PC-3 (cell line): ENCODE data around the gene FMNL2. TPM values are rescaled to one million over a fixed set of nuclear protein-coding genes. Genes with fewer than 3 reads are reported as not detected.

ENCODE experiments used
- ATAC-seq: fragments of 200-7000 bp; cut with Tn5 transposase; 2 replicates; pipeline ENCODE4 v1.9.1; 2020; ENCODE audit warnings: mild to moderate bottlenecking, moderate library complexity
- BruUV-seq: library from RNA; stranded (reverse); fragments of 400-500 nt; replicated peaks from 2 replicates; lab custom pipeline; 2021; lab: Mats Ljungman, UMichigan
- CTCF ChIA-PET: fragments of 300-600 bp; sonication (Branson Sonifier 250); formaldehyde crosslinking; loops from one replicate; lab custom pipeline; 2022; ENCODE audit warnings: antibody characterized with exemption; lab: Charles Lee
- POLR2A ChIA-PET: fragments of 300-600 bp; sonication (Branson Sonifier 250); formaldehyde crosslinking; loops from one replicate; lab custom pipeline; 2022; ENCODE audit warnings: antibody characterized with exemption; ENCODE audit not compliant: unreplicated experiment; lab: Charles Lee
- DNase-seq: peaks from one replicate; pipeline ENCODE4 v3.0.0-alpha.2; 2015
- H2AFZ ChIP-seq: fragments of 300-600 bp; sonication (generic); 2 replicates; pipeline ENCODE4 v1.6.0; 2016; ENCODE audit warnings: antibody characterized with exemption, low read length
- H3F3A ChIP-seq: fragments of 300-600 bp; sonication (generic); one replicate; pipeline ENCODE4 v1.6.0; 2017; ENCODE audit warnings: antibody characterized with exemption, low read length, control low read depth, mild to moderate bottlenecking; ENCODE audit not compliant: unreplicated experiment
- H3K27ac ChIP-seq: fragments of 300-600 bp; sonication (generic); 2 replicates; pipeline ENCODE4 v1.5.1; 2016; ENCODE audit warnings: mild to moderate bottlenecking, low read length
- H3K27me3 ChIP-seq: fragments of 300-600 bp; sonication (generic); 2 replicates; pipeline ENCODE4 v1.6.1; 2016; ENCODE audit warnings: low read length, mixed read lengths
- H3K36me3 ChIP-seq: fragments of 300-600 bp; sonication (generic); 2 replicates; pipeline ENCODE4 v1.6.1; 2016; ENCODE audit warnings: low read depth, mixed run types, low read length, mixed read lengths
- H3K4me1 ChIP-seq: fragments of 300-600 bp; sonication (generic); 2 replicates; pipeline ENCODE4 v1.5.1; 2016; ENCODE audit warnings: low read length; ENCODE audit not compliant: insufficient read depth
- H3K4me2 ChIP-seq: fragments of 300-600 bp; sonication (generic); 2 replicates; pipeline ENCODE4 v1.6.0; 2016; ENCODE audit warnings: low read length
- H3K4me3 ChIP-seq: fragments of 300-600 bp; sonication (generic); 2 replicates; pipeline ENCODE4 v1.5.1; 2016; ENCODE audit warnings: mild to moderate bottlenecking, low read length, mixed read lengths
- H3K79me2 ChIP-seq: fragments of 300-600 bp; sonication (generic); 2 replicates; pipeline ENCODE4 v1.6.1; 2017; ENCODE audit warnings: low read length, mixed read lengths
- H3K9ac ChIP-seq: fragments of 300-600 bp; sonication (generic); 2 replicates; pipeline ENCODE4 v1.6.0; 2016; ENCODE audit warnings: mild to moderate bottlenecking, low read length
- H3K9me2 ChIP-seq: fragments of 300-600 bp; sonication (generic); replicated peaks from 2 replicates; pipeline ENCODE4 v1.6.1; 2016; ENCODE audit warnings: mixed run types, low read length, mixed read lengths
- H3K9me3 ChIP-seq: fragments of 300-600 bp; sonication (generic); 2 replicates; pipeline ENCODE4 v1.6.1; 2016; ENCODE audit warnings: low read length, mixed read lengths
- H4K20me1 ChIP-seq: fragments of 300-600 bp; sonication (generic); 2 replicates; pipeline ENCODE4 v1.6.1; 2016; ENCODE audit warnings: low read length, mixed read lengths
- EZH2 ChIP-seq: fragments of 300-600 bp; sonication (generic); IDR thresholded peaks from one replicate; pipeline ENCODE4 v1.6.1; 2017; ENCODE audit warnings: antibody characterized with exemption, mild to moderate bottlenecking, low read length; ENCODE audit not compliant: unreplicated experiment
- EZH2phosphoT487 ChIP-seq: fragments of 300-600 bp; sonication (generic); IDR thresholded peaks from 2 replicates; pipeline ENCODE4 v1.6.1; 2018; ENCODE audit warnings: mild to moderate bottlenecking, antibody characterized with exemption, low read length, borderline replicate concordance
- intact Hi-C: fragments of 100-400 bp; cut with micrococcal nuclease; formaldehyde crosslinking; loops from 2 replicates; pipeline ENCODE4 v1.9.0; 2023
- total RNA-seq: library from RNA; depleted of rRNA; stranded (reverse); fragments of >200 nt; gene quantifications from 2 replicates; pipeline ENCODE4 v1.2.3, GENCODE V29; 2014
- TF ChIP-seq, protein P1 (sequence below): fragments of 300-600 bp; sonication (generic); conservative IDR thresholded peaks from 2 replicates; pipeline ENCODE4 v1.5.1; 2017; ENCODE audit warnings: antibody characterized with exemption, low read depth, mild to moderate bottlenecking, low read length

Gene FMNL2
- total RNA-seq, 1 experiment from 2014 or later, result 15.8 TPM

DNA sequence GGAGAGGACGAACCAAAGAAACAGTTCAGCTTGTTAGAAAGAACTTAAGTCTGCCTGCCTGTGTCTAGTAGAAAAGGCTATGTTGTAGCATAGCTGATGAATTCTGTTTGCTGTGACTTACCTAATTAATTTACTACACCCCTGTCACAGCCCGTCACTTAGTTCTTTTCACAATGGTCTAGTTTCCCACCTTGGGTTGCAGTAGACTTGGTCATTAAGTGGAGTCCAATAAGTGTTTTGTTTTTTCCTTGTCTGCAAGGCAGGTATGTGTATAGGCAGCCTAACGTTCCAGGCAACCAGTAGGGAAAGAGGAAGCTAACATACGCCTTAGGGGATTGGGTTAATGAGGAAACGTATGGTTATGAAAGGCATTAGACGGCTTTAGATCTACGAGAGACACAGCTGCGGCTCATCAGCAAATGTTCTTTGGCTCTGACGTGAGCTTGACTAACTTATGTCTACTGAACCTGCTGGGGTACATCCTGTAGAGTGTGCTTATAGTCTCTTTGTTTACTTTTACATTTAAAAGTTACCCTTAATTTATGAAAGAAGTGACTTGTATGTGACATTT, 202.2 kb downstream of the FMNL2 start:
- Histone ChIP-seq H4K20me1 (no peaks in the 10 kb centered on the region), H3K36me3 (no peaks in the 10 kb centered on the region), H3K4me3 (no peak overlapping the region), H3K79me2 (peaks cover 4% of the 10 kb centered on the region; the same call in 1 of the 2 replicates), H3K4me1 (peaks cover 9% of the 10 kb centered on the region), H3F3A (no peaks in the 10 kb centered on the region), H3K9me3 (no peaks in the 10 kb centered on the region), H3K4me2 (no peak overlapping the region), H3K9me2 (no peaks in the 10 kb centered on the region), H3K9ac (no peak overlapping the region), H3K27ac (no peak overlapping the region), H3K27me3 (no peaks in the 10 kb centered on the region), H2AFZ (no peak overlapping the region)
- POLR2A ChIA-PET, result no interaction called here
- no peak for DNase-seq
- BruUV-seq, result no TSS peak
- TF ChIP-seq, protein P1, sequence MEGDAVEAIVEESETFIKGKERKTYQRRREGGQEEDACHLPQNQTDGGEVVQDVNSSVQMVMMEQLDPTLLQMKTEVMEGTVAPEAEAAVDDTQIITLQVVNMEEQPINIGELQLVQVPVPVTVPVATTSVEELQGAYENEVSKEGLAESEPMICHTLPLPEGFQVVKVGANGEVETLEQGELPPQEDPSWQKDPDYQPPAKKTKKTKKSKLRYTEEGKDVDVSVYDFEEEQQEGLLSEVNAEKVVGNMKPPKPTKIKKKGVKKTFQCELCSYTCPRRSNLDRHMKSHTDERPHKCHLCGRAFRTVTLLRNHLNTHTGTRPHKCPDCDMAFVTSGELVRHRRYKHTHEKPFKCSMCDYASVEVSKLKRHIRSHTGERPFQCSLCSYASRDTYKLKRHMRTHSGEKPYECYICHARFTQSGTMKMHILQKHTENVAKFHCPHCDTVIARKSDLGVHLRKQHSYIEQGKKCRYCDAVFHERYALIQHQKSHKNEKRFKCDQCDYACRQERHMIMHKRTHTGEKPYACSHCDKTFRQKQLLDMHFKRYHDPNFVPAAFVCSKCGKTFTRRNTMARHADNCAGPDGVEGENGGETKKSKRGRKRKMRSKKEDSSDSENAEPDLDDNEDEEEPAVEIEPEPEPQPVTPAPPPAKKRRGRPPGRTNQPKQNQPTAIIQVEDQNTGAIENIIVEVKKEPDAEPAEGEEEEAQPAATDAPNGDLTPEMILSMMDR, result no peak
- TF ChIP-seq EZH2phosphoT487, result no peak
- no peak for TF ChIP-seq EZH2
- CTCF ChIA-PET, result no interaction called here
- intact Hi-C loops, result no loop called here
- no peak for ATAC-seq

GRCh38 chr2:152539424-152539823, 204.4 kb downstream of the FMNL2 start:
- TF ChIP-seq EZH2, result no peak
- Histone ChIP-seq H3K4me2 (no peak overlapping the region), H3K9ac (no peak overlapping the region), H3K9me2 (no peaks in the 10 kb centered on the region), H3K4me3 (no peak overlapping the region), H3F3A (no peaks in the 10 kb centered on the region), H3K27me3 (no peaks in the 10 kb centered on the region), H4K20me1 (no peaks in the 10 kb centered on the region), H3K79me2 (peaks cover 4% of the 10 kb centered on the region; the same call in 1 of the 2 replicates), H2AFZ (no peak overlapping the region), H3K36me3 (no peaks in the 10 kb centered on the region), H3K4me1 (peaks cover 27% of the 10 kb centered on the region), H3K9me3 (no peaks in the 10 kb centered on the region), H3K27ac (no peak overlapping the region)
- intact Hi-C loops, result no loop called here
- ChIA-PET POLR2A (no interaction called here), CTCF (no interaction called here)
- no peak for ATAC-seq
- BruUV-seq, result no TSS peak
- DNase-seq, result no peak

DNA sequence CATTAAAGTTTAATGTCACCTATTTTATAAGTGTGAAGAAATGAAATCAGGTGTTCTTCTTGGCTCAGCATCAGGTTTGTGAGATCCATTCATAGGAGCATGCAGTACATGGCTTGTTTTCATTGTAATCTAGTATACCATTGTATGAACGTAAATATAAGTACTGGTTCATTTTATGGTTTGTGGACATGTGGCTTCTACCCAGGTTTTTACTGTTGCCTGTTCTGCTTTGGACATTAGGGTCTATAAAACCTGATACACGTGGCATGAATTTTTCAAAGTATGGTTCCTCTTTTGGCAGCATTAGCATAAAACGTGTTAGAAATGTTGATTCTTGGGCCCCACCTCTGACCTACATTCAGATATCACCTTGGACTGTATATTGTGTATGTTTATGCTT, 206.7 kb downstream of the FMNL2 start:
- peaks cover 27% of the 10 kb centered on the region for H3K4me1 ChIP-seq
- H3K36me3 ChIP-seq, result no peaks in the 10 kb centered on the region
- H3K27ac ChIP-seq, result peak overlapping the region; percentile 90
- H3K4me3 ChIP-seq, result no peak overlapping the region
- ChIA-PET POLR2A (no interaction called here), CTCF (no interaction called here)
- TF ChIP-seq EZH2phosphoT487 (no peak), EZH2 (no peak)
- TF ChIP-seq, protein P1, result no peak
- DNase-seq, result no peak
- H3K9me2 ChIP-seq, result no peaks in the 10 kb centered on the region
- no peaks in the 10 kb centered on the region for H3K9me3 ChIP-seq
- peak overlapping the region; percentile 75; the same call in 1 of the 2 replicates for H3K4me2 ChIP-seq
- no peak for ATAC-seq
- H3K9ac ChIP-seq, result no peak overlapping the region
- no peaks in the 10 kb centered on the region for H3F3A ChIP-seq
- intact Hi-C loops, result loop anchor here (2.0 kb wide), 1 partner anchor 19 kb away; no protein-coding TSS in a partner anchor
- peaks cover 4% of the 10 kb centered on the region; the same call in 1 of the 2 replicates for H3K79me2 ChIP-seq
- no peaks in the 10 kb centered on the region for H3K27me3 ChIP-seq
- no peak overlapping the region for H2AFZ ChIP-seq
- no peaks in the 10 kb centered on the region for H4K20me1 ChIP-seq
- BruUV-seq, result no TSS peak
